IMR-90 (cell line): Measurements from ENCODE around the gene FNTB.
"Not testable (repeated sequence)": the region's sequence is repeated elsewhere in the genome, so short reads cannot be mapped to it uniquely, and the experiment has no call there.

ENCODE experiments used
- BHLHE40 ChIP-seq: fragments of 150-350 bp; IDR thresholded peaks from 2 replicates; pipeline ENCODE4 v1.6.1; 2016; ENCODE audit warnings: mild to moderate bottlenecking, low read depth, low read length
- CHD1 ChIP-seq: IDR thresholded peaks from 2 replicates; pipeline ENCODE4 v1.6.1; 2012; ENCODE audit warnings: low read depth, low read length, improper control_type of control experiment
- CTCF ChIP-seq: conservative IDR thresholded peaks from 2 replicates; pipeline ENCODE4 v1.5.1; 2012; ENCODE audit warnings: mild to moderate bottlenecking, low read depth, low read length, improper control_type of control experiment
- ELK1 ChIP-seq: fragments of 150-350 bp; IDR thresholded peaks from 2 replicates; pipeline ENCODE4 v1.6.1; 2016; ENCODE audit warnings: low read depth, mild to moderate bottlenecking, low read length, moderate library complexity, borderline replicate concordance
- MAFK ChIP-seq: IDR thresholded peaks from 2 replicates; pipeline ENCODE4 v1.6.1; 2012; ENCODE audit warnings: low read depth, low read length, improper control_type of control experiment
- MAZ ChIP-seq: IDR thresholded peaks from 2 replicates; pipeline ENCODE4 v1.6.1; 2012; ENCODE audit warnings: low read depth, mild to moderate bottlenecking, low read length, improper control_type of control experiment, moderate library complexity, borderline replicate concordance
- MXI1 ChIP-seq: IDR thresholded peaks from 2 replicates; pipeline ENCODE4 v1.6.1; 2012; ENCODE audit warnings: low read depth, mild to moderate bottlenecking, low read length, moderate library complexity, borderline replicate concordance
- POLR2A ChIP-seq: IDR thresholded peaks from 2 replicates; pipeline ENCODE4 v1.6.1; 2012; ENCODE audit warnings: mild to moderate bottlenecking, low read depth, low read length
- RAD21 ChIP-seq: IDR thresholded peaks from 2 replicates; pipeline ENCODE4 v1.6.1; 2012; ENCODE audit warnings: low read length, improper control_type of control experiment
- RFX5 ChIP-seq: IDR thresholded peaks from 2 replicates; pipeline ENCODE4 v1.8.0; 2012; ENCODE audit warnings: low read depth, mild to moderate bottlenecking, low read length, moderate library complexity

- TF ChIP-seq CTCF, POLR2A, CHD1, RAD21, ELK1, BHLHE40, MAZ, MAFK, MXI1, RFX5: not testable (repeated sequence)
Observed at GRCh38 chr14:65086686-65087085, 100.0 kb downstream of the FNTB start.
